ENCODE data around the gene FMNL2. TPM values are rescaled to one million over a fixed set of nuclear protein-coding genes. Genes with fewer than 3 reads are reported as not detected.

The FMNL2 gene
- total and polyA plus RNA-seq, 2 experiments from 2014 or later: 16.5 to 45.4 TPM

- no peak for TF ChIP-seq ZNF462 (CRISPR knock-in tag; IDR thresholded peaks at IDR 0.05)
- TF ChIP-seq ZNF114 (CRISPR knock-in tag; IDR thresholded peaks at IDR 0.05): no peak
- TF ChIP-seq REST (IDR thresholded peaks at IDR 0.05; ENCODE audit: unreplicated experiment): no peak
- TF ChIP-seq EZH2phosphoT487 (IDR thresholded peaks at IDR 0.05; ENCODE audit: unreplicated experiment): no peak
- TF ChIP-seq EZH2 (IDR thresholded peaks at IDR 0.05; ENCODE audit: low read depth, unreplicated experiment): no peak
- no peak for TF ChIP-seq CTCF (conservative IDR thresholded peaks at IDR 0.05; ENCODE audit: low read depth in 2 of 2)
Observed at GRCh38 chr2:152629202-152629601, 294.2 kb downstream of the FMNL2 start (continued).
